Mammary epithelial cell (primary cell): ENCODE results near the gene ATP13A1.

Experiments
- CTCF ChIP-seq, 2 donors: IDR thresholded peaks in 1 of 2; conservative IDR thresholded peaks in 1 of 2; 2 replicates each; pipeline ENCODE4 v1.5.1; 2011 to 2012; ENCODE audit warnings: inconsistent platforms in 2 of 2, low read length in 2 of 2, mild to moderate bottlenecking in 2 of 2, control low read depth in 1 of 2, low read depth in 1 of 2; ENCODE audit not compliant: insufficient read depth in 1 of 2; ENCODE audit errors: extremely low read depth in 1 of 2
- EZH2 ChIP-seq: IDR thresholded peaks from 2 replicates; pipeline ENCODE4 v1.6.1; 2012; ENCODE audit warnings: low read length, inconsistent platforms, borderline replicate concordance

GRCh38 chr19:19686580-19686979 lies 23.1 kb upstream of the ATP13A1 start:
- TF ChIP-seq CTCF (conservative IDR thresholded peaks at IDR 0.05 in 1 of 2, IDR thresholded peaks at IDR 0.05 in 1 of 2; ENCODE audit: extremely low read depth in 1 of 2, insufficient read depth in 1 of 2, low read depth in 1 of 2, low read length in 2 of 2) (no peak), EZH2 (no peak)
